Esophagus squamous epithelium (tissue), 5 donors: ENCODE measurements around the gene SAP30. TPM values are rescaled to one million over a fixed set of nuclear protein-coding genes. Genes with fewer than 3 reads are reported as not detected.
A peak's percentile ranks its signal among the peaks of the same experiment; 100 is the strongest.

ENCODE experiments used
- DNase-seq: peaks from one replicate; lab custom pipeline; 2025; lab: John Stamatoyannopoulos, UW
- H3K27ac ChIP-seq, 4 donors: fragments of 200-600 bp; sonication (generic); one replicate each; pipeline ENCODE4 v1.5.1; 2016 to 2019; ENCODE audit warnings: mild to moderate bottlenecking in 1 of 4
- H3K27me3 ChIP-seq, 4 donors: fragments of 200-600 bp; sonication (generic); 1 replicate in 3 of 4; 2 replicates in 1 of 4; pipeline versions ENCODE4 v1.5.1 to v1.6.0; 2017 to 2021; ENCODE audit warnings: antibody characterized with exemption in 1 of 4
- H3K36me3 ChIP-seq, 3 donors: fragments of 200-600 bp; sonication (generic); one replicate each; pipeline ENCODE4 v1.5.1; 2016 to 2019
- H3K4me1 ChIP-seq, 3 donors: fragments of 200-600 bp; sonication (generic); one replicate each; pipeline ENCODE4 v1.5.1; 2017 to 2019
- H3K4me3 ChIP-seq, 4 donors: fragments of 200-600 bp; sonication (generic); 1 replicate in 3 of 4; 2 replicates in 1 of 4; pipeline ENCODE4 v1.5.1; 2016 to 2019; ENCODE audit warnings: mild to moderate bottlenecking in 2 of 4, moderate library complexity in 1 of 4
- H3K9me3 ChIP-seq, 3 donors: fragments of 200-600 bp; sonication (generic); one replicate each; pipeline ENCODE4 v1.5.1; 2016 to 2019
- CTCF ChIP-seq, 6 experiments: fragments of 450-650 bp in 4 of 6; fragments of 200-600 bp in 2 of 6; sonication (generic) in 2 of 6; IDR thresholded peaks; one replicate each; pipeline ENCODE4 v1.5.1; 2016 to 2019; ENCODE audit warnings: antibody characterized with exemption in 6 of 6, mild to moderate bottlenecking in 4 of 6, moderate library complexity in 4 of 6
- POLR2A ChIP-seq, 4 donors: fragments of 450-650 bp; IDR thresholded peaks; one replicate each; pipeline ENCODE4 v1.6.1; 2017; ENCODE audit warnings: antibody characterized with exemption in 4 of 4, mild to moderate bottlenecking in 4 of 4, moderate library complexity in 3 of 4
- WGBS, 2 donors: methylation state at CpG; one replicate each; pipeline ENCODE4 v1.1.5; 2018; 5-methylcytosine and 5-hydroxymethylcytosine counted together
- intact Hi-C: fragments of 100-400 bp; cut with DNase I; formaldehyde crosslinking; loops from one replicate; pipeline ENCODE4 v1.15.0; 2022
- total RNA-seq, 4 donors: library from RNA; depleted of rRNA; stranded (reverse); fragments of >200 nt; gene quantifications; one replicate each; pipeline ENCODE4 v1.1.0, GENCODE V29; 2016
- donor health status: DM: yes; HTN: yes; CAD: no.

The SAP30 gene
- total RNA-seq, 4 donors from 2014 or later = 10.3 to 18.5 (median 13.2) TPM

GRCh38 chr4:173411106-173411693 lies 40.4 kb downstream of the SAP30 start:
- 44 to 51% methylated on average over 4 of the region's 4 CpGs for WGBS, 2 donors
- peak overlapping the region; percentile 5 to 54 (median 40) for H3K27ac ChIP-seq

GRCh38 chr4:173413036-173413435 lies 42.3 kb downstream of the SAP30 start:
- Histone ChIP-seq H3K9me3 (no peaks in the 10 kb centered on the region), H3K36me3 (peaks cover 0 to 9% (median 0%) of the 10 kb centered on the region in 3 donors), H3K4me1 (peaks cover 0 to 5% (median 0%) of the 10 kb centered on the region in 3 donors), H3K27ac (no peak overlapping the region), H3K27me3 (no peaks in the 10 kb centered on the region), H3K4me3 (no peak overlapping the region)
- DNase-seq = no peak
- TF ChIP-seq CTCF (IDR thresholded peaks at IDR 0.05) (no peak), POLR2A (IDR thresholded peaks at IDR 0.05) (no peak)
- intact Hi-C loops = no loop called here
- WGBS, 2 donors = 58 to 68% methylated on average over 1 of the region's 1 CpG

More at GRCh38 chr4:173411106-173411693, 40.4 kb downstream of the SAP30 start:
- no peak for TF ChIP-seq CTCF (IDR thresholded peaks at IDR 0.05)
- TF ChIP-seq POLR2A (IDR thresholded peaks at IDR 0.05) = no peak
- H3K9me3 ChIP-seq = no peaks in the 10 kb centered on the region
- intact Hi-C loops = no loop called here
- no peak overlapping the region for H3K4me3 ChIP-seq
- no peaks in the 10 kb centered on the region for H3K27me3 ChIP-seq
- DNase-seq = no peak
- H3K4me1 ChIP-seq = peaks cover 0 to 5% (median 0%) of the 10 kb centered on the region in 3 donors
- peaks cover 0 to 17% (median 0%) of the 10 kb centered on the region in 3 donors for H3K36me3 ChIP-seq

DNA sequence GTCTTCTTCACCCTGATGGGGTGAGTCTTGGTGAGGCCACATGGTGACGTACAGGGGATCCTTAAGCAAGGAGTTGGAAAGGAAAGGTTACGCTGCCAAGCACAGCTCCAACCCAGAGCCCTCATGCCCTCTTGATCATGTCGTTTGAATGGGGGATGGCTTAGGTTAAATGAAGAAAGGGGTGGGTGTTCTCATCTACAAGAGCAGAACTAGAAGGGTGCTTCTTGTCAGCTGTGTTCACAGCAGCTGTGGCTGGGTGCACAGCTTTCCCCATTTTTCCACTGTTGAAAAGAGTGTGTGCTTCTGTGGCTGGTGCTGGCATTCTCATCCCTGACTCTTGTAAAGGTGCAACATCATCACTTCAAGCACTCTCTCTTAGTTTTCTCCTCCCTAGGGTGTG lies 43.7 kb downstream of the SAP30 start:
- TF ChIP-seq POLR2A (IDR thresholded peaks at IDR 0.05) (no peak), CTCF (IDR thresholded peaks at IDR 0.05) (no peak)
- no peak overlapping the region for H3K4me3 ChIP-seq
- 71 to 85% methylated on average over 3 of the region's 3 CpGs for WGBS, 2 donors
- H3K36me3 ChIP-seq = peaks cover 0 to 9% (median 0%) of the 10 kb centered on the region in 3 donors
- no peak for DNase-seq
- H3K27me3 ChIP-seq = no peaks in the 10 kb centered on the region
- peak overlapping the region in 1 of 4 donors; percentile 28 for H3K27ac ChIP-seq
- H3K4me1 ChIP-seq = peaks cover 0 to 5% (median 0%) of the 10 kb centered on the region in 3 donors
- intact Hi-C loops = no loop called here
- H3K9me3 ChIP-seq = no peaks in the 10 kb centered on the region

DNA sequence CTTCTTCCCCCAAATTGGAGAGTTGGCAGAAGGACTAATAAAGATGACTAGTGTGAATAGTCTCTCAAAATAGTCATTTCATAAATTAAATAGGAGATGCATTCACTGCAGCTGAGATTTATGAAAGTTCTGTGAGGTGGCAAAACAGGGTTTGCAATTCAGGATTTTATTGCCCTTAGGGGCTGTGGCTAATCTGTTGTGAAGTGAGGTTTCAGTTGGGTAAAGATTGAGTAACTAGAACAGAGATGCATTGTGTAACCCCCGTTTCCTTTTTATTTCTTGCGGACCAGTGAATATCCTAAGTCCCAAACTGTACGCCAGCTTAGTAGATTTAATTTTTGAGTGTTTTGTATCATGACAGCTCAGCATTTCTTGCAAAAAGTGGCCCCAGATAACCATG lies 44.3 kb downstream of the SAP30 start:
- Histone ChIP-seq H3K9me3 (no peaks in the 10 kb centered on the region), H3K36me3 (peaks cover 0 to 4% (median 0%) of the 10 kb centered on the region in 3 donors), H3K27me3 (no peaks in the 10 kb centered on the region), H3K4me1 (peaks cover 0 to 5% (median 0%) of the 10 kb centered on the region in 3 donors), H3K27ac (peak overlapping the region in 3 of 4 donors; percentile 13 to 58 (median 29)), H3K4me3 (no peak overlapping the region)
- 39 to 65% methylated on average over 3 of the region's 3 CpGs for WGBS, 2 donors
- DNase-seq = no peak
- intact Hi-C loops = loop anchor here (5.0 kb wide), 2 partner anchors 77 to 98 kb away; no protein-coding TSS in a partner anchor
- no peak for TF ChIP-seq CTCF (IDR thresholded peaks at IDR 0.05)
- TF ChIP-seq POLR2A (IDR thresholded peaks at IDR 0.05) = no peak

DNA sequence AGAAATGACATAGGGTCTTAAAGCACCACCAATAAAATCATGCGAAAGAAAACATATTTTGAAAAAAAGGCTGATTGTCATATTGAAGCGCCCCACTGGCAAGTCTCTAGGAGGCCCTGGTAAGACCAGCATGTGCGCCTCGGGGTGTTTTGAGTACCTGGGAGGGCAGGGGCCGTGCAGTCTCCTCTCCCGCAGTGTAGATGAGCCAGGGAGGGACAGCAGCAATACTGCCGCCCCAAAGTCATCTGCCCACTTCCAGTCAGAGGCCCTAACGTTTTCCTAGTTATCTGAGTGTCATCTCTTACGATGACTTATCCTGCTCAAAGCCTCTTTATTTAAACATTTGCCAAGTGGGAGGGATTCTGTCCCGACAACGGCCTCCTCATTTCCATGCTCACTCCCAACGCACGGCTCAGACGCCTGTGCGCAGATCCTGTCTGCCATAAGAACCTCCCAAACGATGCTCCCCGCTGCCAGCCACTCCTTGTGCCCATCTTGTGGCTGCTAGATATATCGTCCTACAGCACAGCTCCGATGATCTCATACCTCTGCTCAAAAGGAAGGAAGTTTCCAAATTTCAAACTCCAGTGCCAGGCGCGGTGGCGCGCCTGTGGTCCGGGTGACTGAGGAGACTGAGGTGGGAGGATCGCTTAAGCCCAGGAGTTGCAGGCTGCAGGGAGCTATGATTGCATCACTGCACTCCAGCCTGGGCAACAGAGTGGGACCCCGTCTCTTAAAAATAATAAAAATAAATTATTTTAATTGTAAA lies 45.3 kb downstream of the SAP30 start:
- 71 to 79% methylated on average over 13 to 24 of the region's 26 CpGs for WGBS, 2 donors
- peaks cover 0 to 6% (median 0%) of the 10 kb centered on the region in 3 donors for H3K4me1 ChIP-seq
- no peak overlapping the region for H3K4me3 ChIP-seq
- no peaks in the 10 kb centered on the region for H3K36me3 ChIP-seq
- intact Hi-C loops = loop anchor here (5.0 kb wide), 2 partner anchors 76 to 99 kb away; no protein-coding TSS in a partner anchor
- no peaks in the 10 kb centered on the region for H3K27me3 ChIP-seq
- peak in 1 of 4 donors; percentile 23 for TF ChIP-seq POLR2A (IDR thresholded peaks at IDR 0.05)
- no peak for TF ChIP-seq CTCF (IDR thresholded peaks at IDR 0.05)
- no peaks in the 10 kb centered on the region for H3K9me3 ChIP-seq
- peak; percentile 5 for DNase-seq
- H3K27ac ChIP-seq = peak overlapping the region in 3 of 4 donors; percentile 13 to 58 (median 29)
